ENCODE measurements around the gene HSD17B14.
"Not testable (repeated sequence)": the region's sequence is repeated elsewhere in the genome, so short reads cannot be mapped to it uniquely, and the experiment has no call there.

HSD17B14 gene

DNA sequence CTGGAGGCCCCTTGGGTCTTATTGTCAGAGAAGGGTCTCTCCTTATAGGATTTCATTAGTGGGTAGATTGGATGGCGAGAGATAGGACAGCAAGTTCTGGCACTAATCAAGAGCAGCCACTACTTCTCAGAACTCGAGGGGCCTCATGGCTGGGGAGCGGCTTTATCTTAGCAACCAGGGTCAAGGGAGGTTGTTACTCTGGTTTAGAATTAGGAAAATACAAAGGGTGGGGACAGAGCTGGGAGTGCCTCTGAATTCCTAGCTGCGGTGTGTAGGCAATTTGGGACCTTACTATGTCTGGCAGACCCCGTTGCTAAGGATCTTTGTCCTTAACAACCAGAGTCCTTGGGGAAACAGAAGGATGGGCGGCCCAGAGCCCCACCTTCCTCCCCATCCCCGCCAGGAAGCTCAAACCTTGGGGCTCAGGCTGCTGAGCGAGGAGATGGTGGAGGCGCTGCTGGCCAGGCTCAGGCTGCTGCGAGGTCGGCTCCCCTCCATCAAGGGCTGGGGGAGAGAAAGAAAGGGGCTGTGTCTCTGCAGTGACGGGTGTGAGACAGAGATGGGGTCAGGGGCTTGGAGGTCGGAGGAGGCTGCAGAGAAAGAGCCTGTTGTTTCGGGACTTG, 30.9 kb upstream of the HSD17B14 start:
- no peak for DNase-seq

DNA sequence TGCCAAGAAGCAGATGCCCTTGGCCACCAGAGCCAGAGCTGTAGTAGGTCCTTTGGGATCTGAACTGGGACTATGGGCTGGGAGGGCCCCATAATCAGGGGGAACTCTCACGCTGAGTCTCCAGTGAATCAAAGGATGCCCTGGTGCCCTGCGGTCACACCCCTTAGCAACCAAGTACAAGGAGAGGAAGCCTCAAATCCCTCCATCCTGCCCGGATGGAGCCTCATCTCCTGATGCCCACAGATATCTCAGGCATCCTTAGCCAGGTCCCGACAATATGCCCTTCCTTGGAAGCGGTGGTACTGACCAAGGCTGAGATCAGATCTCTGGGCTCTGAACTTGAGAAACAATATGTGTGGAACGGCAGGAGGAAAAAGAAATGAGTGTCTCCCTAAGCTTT, 30.4 kb upstream of the HSD17B14 start:
- DNase-seq: no peak

- no peak for DNase-seq
Measured at GRCh38 chr19:48862827-48863226, 26.5 kb upstream of the HSD17B14 start.

- no peak for DNase-seq
Measured at GRCh38 chr19:48861313-48861712, 25.0 kb upstream of the HSD17B14 start.

DNA sequence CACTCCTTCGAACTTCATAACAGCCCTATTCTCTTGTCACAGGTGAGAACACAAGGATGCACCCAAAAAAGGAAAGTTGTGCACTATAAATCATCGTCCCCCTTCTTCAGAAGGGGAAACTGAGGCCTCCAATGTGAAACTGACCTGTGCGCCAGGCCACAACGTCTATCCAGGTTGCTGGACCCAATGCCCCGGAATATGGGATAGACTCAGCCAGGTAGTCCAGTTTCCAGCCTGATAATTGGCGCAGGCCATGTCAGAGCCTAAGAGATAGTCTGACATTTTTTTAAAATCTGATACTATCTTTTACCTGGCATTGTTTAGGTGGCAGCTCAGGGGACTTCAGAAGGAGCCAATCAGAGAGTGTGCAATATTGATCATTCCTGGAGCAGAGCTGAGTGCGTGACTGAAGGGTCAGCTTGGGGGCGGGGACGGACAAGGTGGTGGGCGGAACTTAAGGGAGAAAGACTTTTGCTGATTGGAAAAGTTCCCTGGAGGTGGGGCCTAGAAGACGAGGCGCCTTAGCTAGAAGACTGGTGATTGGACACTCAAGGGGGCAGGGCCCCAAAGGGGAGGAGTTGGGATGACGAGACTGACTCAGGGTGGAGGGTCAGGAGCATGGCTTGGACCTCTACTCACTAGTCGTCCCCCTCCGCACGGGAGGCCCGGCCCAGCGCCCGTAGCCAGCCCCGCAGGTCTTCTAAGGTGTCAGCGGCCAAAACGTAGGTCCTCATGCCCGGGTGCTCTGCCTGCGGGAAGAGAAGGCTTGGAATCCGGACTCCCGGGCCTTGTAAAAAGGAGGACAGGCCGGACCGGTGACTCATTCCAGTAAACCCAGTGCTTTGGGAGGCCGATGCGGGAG, 23.7 kb upstream of the HSD17B14 start:
- no peak for DNase-seq

DNA sequence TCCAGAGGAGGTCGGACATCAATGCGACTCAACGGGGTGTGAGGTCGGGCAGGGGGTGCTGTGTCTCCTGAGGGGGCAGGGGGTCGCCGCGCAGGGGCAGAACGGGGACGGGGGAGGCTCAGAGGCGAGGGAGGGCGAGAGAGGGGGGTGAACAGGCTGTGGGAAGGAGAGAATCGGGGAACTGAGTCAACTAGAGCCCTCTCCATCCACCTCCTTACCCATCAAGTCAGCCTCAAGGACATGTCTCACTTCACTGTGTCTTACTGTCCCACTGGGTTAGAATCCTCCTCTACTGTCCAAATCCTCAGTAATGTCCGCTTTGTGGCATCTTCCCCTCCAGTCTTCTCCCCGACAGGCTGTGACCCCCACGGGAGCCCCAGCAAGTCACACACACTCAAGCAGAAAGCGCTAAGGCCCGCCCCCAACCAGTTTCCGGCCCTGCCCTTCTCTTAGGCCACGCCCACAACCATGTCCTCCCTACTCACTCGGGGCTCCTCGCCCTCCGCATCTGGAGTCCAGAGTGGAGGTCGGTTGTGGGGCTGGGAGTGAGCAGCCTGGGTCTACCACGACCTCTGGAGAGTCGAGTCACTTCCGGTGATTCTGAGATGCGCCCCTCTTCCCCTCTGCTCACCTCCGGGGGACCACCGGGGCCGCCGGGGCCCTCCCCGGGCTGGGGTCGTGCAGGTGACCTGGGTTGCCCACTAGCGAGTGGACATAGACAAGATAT, 22.9 kb upstream of the HSD17B14 start:
- DNase-seq: no peak

- DNase-seq: no peak
Measured at GRCh38 chr19:48856921-48857320, 20.6 kb upstream of the HSD17B14 start.

DNA sequence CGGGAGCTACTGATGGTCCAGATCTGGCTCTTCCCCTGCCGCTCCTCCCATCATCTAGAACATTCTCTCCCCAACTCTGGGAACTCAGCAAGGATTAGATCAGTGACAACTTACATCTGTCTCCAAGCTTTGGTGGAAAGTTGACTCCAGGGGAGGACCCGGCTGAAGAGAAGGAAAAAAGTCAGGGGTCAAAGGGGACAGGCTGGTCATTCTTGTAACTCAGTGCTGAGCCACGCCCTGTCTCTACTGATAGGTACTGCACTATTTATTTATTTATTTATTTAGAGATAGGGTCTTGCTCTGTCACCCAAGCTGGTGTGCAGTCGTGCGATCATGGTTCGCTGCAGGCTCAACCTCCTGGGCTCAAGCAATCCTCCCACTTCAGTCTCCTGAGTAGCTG, 17.8 kb upstream of the HSD17B14 start:
- DNase-seq: no peak

DNA sequence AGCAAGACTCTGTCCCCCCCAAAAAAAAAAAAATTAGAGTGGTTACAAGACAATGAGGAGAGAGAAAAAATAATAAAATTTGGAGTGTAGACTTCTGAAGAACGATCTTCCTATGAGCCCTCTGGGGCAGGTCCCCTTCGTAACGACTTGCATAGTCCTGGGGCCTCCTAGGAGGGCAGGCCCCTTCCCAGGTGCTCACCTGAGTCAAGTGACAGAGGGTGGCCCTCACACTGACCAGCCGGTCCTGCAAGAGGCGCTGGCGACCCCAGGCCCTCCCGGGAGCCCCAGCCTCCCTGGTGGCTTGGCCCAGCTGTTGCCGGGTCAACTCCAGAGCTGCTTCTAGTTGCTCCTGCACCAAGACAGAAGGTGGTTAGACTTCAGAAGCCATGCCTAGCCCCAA, 17.2 kb upstream of the HSD17B14 start:
- DNase-seq: no peak

DNA sequence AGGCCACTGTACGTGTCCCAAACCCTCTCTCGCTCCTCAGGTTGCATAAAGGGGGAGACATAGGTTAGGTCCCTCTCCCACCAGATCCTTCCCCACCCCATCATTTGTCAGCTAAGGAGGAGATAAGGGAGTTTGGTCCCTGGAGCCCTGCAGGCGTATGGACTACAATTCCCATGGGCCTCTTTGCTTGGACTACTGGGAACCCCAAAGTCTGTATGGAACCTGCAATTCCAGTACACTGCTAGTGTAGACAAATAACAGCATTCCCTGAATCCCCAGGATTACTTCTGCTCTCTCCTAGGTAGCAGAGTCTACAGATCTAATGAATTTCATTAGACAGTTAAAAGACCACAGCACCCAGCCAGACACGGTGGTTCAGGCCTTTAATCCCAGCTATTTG, 16.0 kb upstream of the HSD17B14 start:
- DNase-seq: no peak

GRCh38 chr19:48846659-48847058, 10.4 kb upstream of the HSD17B14 start:
- not testable (repeated sequence) for DNase-seq

- no peak for DNase-seq
Measured at GRCh38 chr19:48845384-48845783, 9.1 kb upstream of the HSD17B14 start.

DNA sequence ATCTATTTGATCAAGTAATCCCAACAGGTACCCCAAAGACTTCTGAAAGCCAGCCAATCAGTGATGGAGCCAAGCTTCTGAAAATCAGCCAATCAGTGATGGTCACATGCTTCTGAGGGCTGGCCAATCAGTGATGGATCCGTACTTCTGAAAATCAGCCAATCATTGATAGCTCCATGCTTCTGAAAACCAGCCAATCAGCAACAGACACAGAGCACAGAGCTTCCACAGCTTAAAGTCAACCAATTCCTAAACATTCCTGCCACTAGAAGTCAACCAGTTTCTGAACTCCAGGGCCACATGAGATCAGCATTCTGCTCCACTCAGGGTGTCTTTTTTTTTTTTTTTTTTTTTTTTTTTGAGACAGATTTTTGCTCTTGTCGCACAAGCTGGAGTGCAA, 8.2 kb upstream of the HSD17B14 start:
- no peak for DNase-seq

DNA sequence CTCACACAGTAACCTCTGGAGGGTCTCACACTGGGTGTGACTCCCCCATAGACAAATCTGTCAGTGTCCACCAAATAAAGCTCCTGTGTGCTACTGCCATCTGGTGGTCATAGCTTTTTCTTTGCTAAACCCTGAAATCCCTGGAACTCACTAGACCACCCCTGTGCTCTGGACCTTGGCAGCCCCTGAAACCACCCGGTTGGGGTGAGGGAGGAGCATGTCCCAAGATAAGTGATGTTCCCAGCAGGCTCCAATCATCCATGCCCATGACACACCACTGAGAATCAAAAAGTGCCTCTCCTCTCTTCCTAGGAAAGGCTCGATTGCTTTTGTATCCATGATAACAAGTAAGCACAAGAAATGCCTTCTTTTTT, 6.5 kb upstream of the HSD17B14 start:
- no peak for DNase-seq

- no peak for DNase-seq
Measured at GRCh38 chr19:48841571-48841970, 5.3 kb upstream of the HSD17B14 start.

- no peak for DNase-seq
Measured at GRCh38 chr19:48841047-48841446, 4.8 kb upstream of the HSD17B14 start.

DNA sequence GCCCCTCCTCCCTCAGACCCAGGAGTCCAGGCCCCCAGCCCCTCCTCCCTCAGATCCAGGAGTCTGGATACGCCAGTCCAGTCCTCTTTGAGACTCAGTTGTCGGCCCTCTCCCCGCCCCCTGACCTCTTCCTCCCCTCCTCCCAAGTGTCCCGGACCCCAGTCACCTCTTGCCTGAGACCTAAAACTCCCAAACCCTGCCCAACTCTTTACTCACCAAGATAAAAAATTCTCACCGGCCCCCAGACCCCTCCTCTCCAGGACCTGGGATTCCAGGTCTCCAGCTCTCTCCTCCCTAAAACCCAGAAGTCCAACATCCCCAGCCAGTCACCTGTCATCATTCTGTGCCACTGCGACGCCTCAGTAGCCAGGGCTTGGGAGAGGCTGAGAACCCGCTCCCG, 1.4 kb upstream of the HSD17B14 start:
- DNase-seq: no peak

- DNase-seq: no peak
Measured at GRCh38 chr19:48837051-48837524, 797 bp upstream of the HSD17B14 start.

DNA sequence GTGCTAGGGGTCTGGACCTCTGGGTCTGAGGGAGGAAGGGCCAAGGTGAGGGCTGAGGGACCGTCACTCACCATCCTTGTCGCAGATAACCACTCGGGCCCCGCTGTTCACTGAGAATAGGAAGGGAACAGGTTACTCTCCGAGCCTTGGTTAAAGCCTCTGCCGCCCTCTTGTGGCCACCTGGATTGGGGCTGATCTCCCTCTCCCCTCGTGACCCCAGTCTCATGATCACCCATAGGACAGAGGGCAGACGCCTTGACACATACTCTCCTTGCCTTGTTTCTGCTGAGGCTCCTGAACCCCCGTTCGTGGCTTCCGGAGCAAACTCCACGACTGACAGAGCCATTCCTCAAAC, 580 bp downstream of the HSD17B14 start:
- peak; percentile 82 for DNase-seq

- DNase-seq: no peak
Measured at GRCh38 chr19:48833977-48834376, 2.3 kb downstream of the HSD17B14 start.

DNA sequence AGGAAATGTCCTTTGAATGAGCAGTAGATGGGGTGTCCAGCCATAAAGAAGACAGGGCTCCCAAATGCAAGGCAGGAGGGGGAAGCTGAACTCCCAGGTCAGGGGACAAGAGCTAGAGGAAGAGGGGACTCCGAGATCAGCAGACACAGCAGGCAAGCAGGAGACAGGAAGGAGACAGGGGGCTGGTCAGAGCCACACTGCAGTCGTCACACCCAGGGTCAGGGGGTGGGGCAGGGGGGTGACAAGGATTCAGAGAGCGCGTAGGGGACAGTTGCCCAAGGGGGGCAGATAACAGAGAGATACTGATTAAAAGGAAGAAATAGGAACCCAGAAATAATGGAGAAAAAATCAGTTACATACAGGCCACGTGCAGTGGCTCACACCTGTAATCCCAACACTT, 3.2 kb downstream of the HSD17B14 start:
- DNase-seq: no peak

- no peak for DNase-seq
Measured at GRCh38 chr19:48830965-48831364, 5.3 kb downstream of the HSD17B14 start.

- no peak for DNase-seq
Measured at GRCh38 chr19:48830088-48830487, 6.2 kb downstream of the HSD17B14 start.

GRCh38 chr19:48826606-48827020, 9.7 kb downstream of the HSD17B14 start:
- no peak for DNase-seq

Measured in NCI-H187 treated with DMSO at 0.1 percent for 48 hours (cell line).